ENCODE data around the gene RAB1B.

The RAB1B gene

DNA sequence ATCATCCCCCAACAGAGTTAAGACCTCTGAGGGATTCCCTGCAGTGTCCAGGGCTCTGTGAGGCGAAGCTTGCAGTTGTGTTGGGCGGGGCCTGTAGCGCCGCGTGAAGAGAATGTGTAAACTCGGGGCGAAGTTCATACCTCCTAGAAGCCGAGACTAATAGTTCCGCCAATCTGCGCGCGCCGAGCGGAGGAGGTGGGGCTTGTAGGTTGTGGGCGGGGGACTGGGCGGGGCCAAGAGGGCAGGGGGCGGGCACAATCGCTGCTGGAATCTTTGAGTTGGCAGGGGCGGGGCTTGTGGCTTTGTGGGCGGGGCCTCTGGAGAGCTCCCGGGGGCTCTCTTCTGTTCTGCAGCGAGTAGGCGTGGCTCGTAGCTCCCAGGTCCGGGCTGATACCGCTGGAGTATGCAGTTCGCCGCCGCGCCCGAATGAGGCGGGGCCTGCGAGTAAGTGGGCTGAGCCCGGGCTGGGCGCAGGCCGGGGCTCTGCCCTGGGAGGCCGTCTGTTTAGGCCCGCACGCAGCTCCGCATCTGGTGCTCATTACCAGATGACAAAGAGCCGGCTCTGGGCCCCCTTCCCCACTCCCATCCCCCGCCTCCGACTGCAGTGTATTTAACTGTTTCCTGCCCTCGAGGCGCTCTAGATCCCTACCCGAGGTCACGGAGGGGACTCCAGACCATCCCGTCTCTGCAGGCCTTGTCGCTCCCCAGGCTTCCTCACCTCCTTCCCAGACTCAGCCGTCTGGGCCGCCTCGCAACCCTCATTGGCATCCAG is 44.3 kb downstream of the RAB1B start:
- Histone ChIP-seq H3K36me3 (ENCODE audit: insufficient read depth, low read length) (no peaks in the 10 kb centered on the region), H3K27ac (ENCODE audit: low read depth, low read length) (peak overlapping the region; percentile 94), H3K27me3 (ENCODE audit: insufficient read depth, low read length) (no peaks in the 10 kb centered on the region), H3K4me1 (ENCODE audit: insufficient read depth, low read length) (peaks cover 18% of the 10 kb centered on the region), H3K9me3 (ENCODE audit: insufficient read depth, low read depth, low read length) (no peaks in the 10 kb centered on the region), H3K4me3 (ENCODE audit: low read length) (peak overlapping the region; percentile 65), H3K9ac (ENCODE audit: low read depth, low read length) (peak overlapping the region; percentile 43)
- WGBS = 1% methylated on average over 52 of the region's 52 CpGs

DNA sequence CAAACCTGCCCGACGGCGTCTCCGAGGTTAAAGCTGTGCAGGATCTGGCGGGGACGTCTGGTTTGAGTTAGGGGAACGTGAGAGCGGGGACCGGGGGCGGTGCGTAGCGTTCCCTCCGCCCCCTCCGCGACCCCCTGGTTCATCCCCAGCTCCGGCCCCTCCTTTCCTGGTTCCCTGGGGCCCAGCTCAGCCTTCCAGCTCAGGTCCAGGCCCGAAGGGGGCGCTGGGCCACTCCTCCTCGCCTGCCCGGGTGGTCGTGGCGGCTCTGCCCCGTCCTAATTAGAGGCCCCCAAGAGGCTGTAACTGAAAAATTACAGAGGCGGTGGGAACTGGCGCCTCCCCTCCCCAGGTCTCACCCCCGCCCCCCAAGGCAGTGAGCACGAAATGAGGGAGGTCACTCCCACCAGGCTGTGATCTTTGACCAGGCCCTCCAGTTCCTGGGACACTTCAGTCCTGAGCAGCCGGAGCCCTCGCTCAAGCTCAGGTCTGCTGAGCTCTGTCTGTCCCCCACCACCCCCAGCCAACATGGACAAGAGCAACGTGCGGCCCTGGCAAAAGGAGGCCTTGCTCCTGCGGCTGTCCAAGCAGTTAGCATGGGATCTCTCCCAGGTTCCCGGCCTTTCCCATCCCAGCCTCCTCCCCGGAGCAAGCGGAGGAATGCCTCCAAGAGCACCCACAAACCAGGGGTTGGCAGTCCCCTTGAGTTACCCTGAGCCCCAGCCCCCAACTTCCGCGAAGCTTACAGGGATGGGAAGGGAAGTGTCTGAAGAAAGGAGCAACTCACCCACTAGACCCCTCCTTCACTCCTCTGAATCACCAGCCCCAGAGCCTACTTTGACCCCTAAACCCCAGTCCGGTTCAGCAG is 45.1 kb downstream of the RAB1B start:
- 23% methylated on average over 38 of the region's 38 CpGs for WGBS

DNA sequence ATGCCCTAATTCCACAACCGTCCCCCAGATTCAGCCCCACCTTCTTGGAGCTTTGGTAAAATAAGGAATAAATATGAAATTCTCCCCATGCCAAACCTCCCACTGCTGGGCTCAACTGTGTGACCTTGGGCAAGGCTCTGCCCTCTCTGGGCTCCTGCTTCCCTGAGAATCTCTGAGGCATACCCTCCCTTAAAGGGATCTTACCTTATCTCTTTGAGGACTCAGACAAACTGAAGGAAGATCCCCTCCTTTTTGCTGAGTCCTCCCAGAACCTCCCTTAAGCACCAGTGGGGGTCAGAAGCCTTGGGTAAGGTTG is 45.7 kb downstream of the RAB1B start:
- no peak overlapping the region; the same call in 1 of the 2 replicates for H3K27ac ChIP-seq (ENCODE audit: low read depth, low read length)
- H3K27me3 ChIP-seq (ENCODE audit: insufficient read depth, low read length) = no peaks in the 10 kb centered on the region
- no peaks in the 10 kb centered on the region for H3K36me3 ChIP-seq (ENCODE audit: insufficient read depth, low read length)
- H3K9ac ChIP-seq (ENCODE audit: low read depth, low read length) = peak overlapping the region; percentile 43; the same call in 1 of the 2 replicates
- H3K9me3 ChIP-seq (ENCODE audit: insufficient read depth, low read depth, low read length) = no peaks in the 10 kb centered on the region
- H3K4me3 ChIP-seq (ENCODE audit: low read length) = peak overlapping the region; percentile 61; the same call in 1 of the 2 replicates
- H3K4me1 ChIP-seq (ENCODE audit: insufficient read depth, low read length) = peaks cover 27% of the 10 kb centered on the region
- 60% methylated on average over 1 of the region's 1 CpG for WGBS

More for the DNA sequence above, 45.1 kb downstream of the RAB1B start:
- Histone ChIP-seq H3K9me3 (ENCODE audit: insufficient read depth, low read depth, low read length) (no peaks in the 10 kb centered on the region), H3K36me3 (ENCODE audit: insufficient read depth, low read length) (no peaks in the 10 kb centered on the region), H3K27ac (ENCODE audit: low read depth, low read length) (peak overlapping the region; percentile 94), H3K9ac (ENCODE audit: low read depth, low read length) (peak overlapping the region; percentile 43), H3K4me1 (ENCODE audit: insufficient read depth, low read length) (peaks cover 26% of the 10 kb centered on the region), H3K27me3 (ENCODE audit: insufficient read depth, low read length) (no peaks in the 10 kb centered on the region), H3K4me3 (ENCODE audit: low read length) (peak overlapping the region; percentile 61)

DNA sequence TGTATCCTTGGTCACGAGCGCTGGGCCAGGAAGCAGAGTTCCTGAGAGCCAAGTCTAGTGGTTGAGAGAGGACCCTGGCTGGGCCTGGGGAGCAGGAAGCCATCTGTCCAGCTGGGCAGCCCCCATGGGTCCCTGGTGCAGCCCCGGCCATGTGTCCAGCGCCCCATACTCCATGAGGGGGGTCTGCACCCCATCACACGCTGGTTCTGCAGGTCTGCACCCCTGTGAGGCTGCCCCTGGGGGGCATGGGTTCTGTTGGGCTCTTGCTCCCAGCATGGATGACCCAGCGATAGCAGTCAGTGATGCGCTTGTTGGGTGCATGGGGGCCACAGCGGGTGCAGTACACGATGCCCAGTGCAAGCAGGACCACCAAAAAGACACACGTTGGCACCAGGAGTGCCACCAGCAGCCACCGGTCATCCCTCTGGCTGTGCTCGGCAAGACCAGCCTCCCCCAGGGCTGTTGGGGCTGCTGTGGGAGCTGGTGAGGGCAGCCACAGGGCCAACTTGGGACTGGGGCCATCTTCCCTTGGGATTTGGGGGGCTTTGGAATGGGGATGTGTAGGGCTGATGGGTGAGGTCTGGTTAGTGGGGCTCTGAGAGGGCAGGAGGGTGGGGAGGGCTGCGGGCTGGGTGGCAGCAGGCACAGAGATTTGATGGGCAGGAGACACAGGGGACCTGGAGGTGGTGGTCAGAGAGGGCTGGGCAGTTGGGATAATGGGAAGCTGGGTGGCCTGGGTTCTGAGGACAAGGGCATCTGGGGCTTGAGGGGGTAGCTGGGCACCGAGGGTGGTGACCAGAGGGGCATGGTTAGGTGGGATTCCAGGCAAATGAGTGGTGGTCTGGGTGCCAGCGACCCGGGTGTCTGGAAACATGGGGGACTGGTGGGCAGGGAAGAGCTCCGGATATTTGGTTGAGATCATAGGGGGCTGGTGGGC is 46.4 kb downstream of the RAB1B start:
- WGBS = 92% methylated on average over 17 of the region's 17 CpGs
- Histone ChIP-seq H3K4me3 (ENCODE audit: low read length) (no peak overlapping the region), H3K27me3 (ENCODE audit: insufficient read depth, low read length) (no peaks in the 10 kb centered on the region), H3K9ac (ENCODE audit: low read depth, low read length) (no peak overlapping the region), H3K9me3 (ENCODE audit: insufficient read depth, low read depth, low read length) (no peaks in the 10 kb centered on the region), H3K27ac (ENCODE audit: low read depth, low read length) (no peak overlapping the region), H3K4me1 (ENCODE audit: insufficient read depth, low read length) (peaks cover 27% of the 10 kb centered on the region), H3K36me3 (ENCODE audit: insufficient read depth, low read length) (no peaks in the 10 kb centered on the region)

DNA sequence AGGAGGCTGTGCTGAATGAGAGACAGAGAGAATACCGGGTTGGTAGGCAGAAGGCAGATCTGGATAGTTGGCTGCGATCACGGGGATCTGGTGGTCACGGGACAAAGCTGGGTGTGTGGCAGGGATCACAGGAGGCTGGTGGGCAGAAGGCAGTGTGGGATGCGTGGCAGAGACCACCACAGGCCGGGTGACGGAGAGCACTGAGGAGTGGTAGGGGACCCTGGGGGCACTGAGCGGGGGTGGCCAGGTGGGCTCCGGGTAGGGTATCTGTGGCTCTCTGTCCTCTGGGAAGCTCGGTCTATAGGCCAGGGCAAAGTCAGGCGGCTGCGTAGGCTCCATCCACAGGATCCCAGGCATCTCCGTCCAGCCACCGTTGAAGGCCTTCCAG is 47.1 kb downstream of the RAB1B start:
- Histone ChIP-seq H3K9ac (ENCODE audit: low read depth, low read length) (no peak overlapping the region), H3K9me3 (ENCODE audit: insufficient read depth, low read depth, low read length) (no peaks in the 10 kb centered on the region), H3K4me1 (ENCODE audit: insufficient read depth, low read length) (peaks cover 27% of the 10 kb centered on the region), H3K4me3 (ENCODE audit: low read length) (no peak overlapping the region), H3K27ac (ENCODE audit: low read depth, low read length) (no peak overlapping the region), H3K27me3 (ENCODE audit: insufficient read depth, low read length) (no peaks in the 10 kb centered on the region), H3K36me3 (ENCODE audit: insufficient read depth, low read length) (no peaks in the 10 kb centered on the region)
- WGBS = 95% methylated on average over 14 of the region's 14 CpGs

DNA sequence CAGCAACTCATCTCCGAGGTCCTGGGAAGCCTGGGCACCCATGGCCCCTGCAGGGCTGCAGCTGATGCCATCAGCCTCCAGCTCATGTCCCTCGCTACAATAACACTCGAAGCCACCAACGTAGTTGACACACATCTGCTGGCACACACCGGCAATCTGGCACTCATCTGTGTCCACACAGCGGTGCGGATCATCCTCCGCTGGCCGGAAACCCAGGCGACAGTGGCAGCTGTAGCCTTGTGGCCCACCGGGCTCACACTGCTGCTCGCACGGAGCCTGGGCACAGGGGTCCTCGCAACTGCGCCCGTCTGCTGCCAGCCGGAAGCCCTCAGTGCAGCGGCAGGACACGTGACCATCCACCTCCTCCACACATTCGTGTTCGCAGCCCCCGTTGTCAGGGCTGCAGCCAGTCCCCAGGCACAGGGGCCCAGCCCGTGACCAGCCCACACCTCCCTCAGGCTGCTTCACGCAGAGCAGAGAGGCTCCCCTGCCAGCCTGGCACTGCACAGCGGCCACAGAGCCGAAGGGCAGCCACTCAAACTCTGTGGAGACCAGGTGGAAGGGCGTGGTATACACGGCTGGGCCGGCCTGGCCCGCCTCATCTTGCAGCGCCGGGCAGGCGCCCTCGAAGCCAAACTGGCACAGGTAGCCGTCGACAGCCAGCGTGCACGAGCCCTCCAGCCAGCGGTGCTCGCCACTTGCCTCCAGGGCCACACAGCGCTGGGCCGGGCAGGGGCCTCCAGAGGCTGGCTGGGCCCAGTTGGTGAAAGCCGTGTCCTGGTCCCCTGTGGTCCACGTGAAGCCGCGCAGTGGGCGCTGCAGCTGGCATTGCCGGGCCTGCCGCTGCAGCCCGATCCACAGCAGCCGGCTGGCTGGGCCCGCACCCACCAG is 47.7 kb downstream of the RAB1B start:
- Histone ChIP-seq H3K4me1 (ENCODE audit: insufficient read depth, low read length) (peaks cover 25% of the 10 kb centered on the region), H3K36me3 (ENCODE audit: insufficient read depth, low read length) (no peaks in the 10 kb centered on the region), H3K27ac (ENCODE audit: low read depth, low read length) (no peak overlapping the region), H3K9ac (ENCODE audit: low read depth, low read length) (no peak overlapping the region), H3K9me3 (ENCODE audit: insufficient read depth, low read depth, low read length) (no peaks in the 10 kb centered on the region), H3K27me3 (ENCODE audit: insufficient read depth, low read length) (no peaks in the 10 kb centered on the region), H3K4me3 (ENCODE audit: low read length) (no peak overlapping the region)
- WGBS = 89% methylated on average over 52 of the region's 52 CpGs

DNA sequence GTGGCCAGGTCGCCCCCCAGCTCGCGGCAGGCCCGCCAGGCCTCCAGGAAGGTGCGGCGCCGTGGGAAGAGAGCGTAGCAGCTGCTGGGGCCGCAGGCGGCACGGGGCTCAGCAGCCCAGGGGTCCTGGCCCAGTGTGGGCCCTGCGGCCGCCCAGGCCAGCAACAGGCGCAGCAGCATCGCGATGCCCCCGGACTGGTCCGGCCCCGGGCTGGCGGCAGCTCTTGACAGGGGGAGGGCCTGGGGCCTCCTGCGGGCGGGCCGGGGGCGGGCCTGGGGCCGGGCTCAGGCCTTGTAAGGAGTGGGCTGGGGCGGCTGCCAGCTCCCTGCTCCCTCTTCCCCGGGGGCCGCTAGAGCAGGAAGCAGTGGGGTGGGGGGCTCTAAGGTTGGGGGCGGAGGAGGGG is 48.4 kb downstream of the RAB1B start, which contains the start of gene CD248:
Gene CD248 (minus strand): TSS at position 196 of the 403 bp plus-strand sequence. CDS start 17 bp downstream, at position 179.
- WGBS = 18% methylated on average over 28 of the region's 29 CpGs
- Histone ChIP-seq H3K4me3 (ENCODE audit: low read length) (0 out of 2 replicates have a peak within 1 kb of the TSS, but pooled peaks have one; percentile 14), H3K9me3 (ENCODE audit: insufficient read depth, low read depth, low read length) (no peaks in the 10 kb centered on the region), H3K27me3 (ENCODE audit: insufficient read depth, low read length) (no peaks in the 10 kb centered on the region), H3K36me3 (ENCODE audit: insufficient read depth, low read length) (no peaks in the 10 kb centered on the region), H3K4me1 (ENCODE audit: insufficient read depth, low read length) (peaks cover 21% of the 10 kb centered on the region), H3K9ac (ENCODE audit: low read depth, low read length) (peak within 1 kb of the TSS; percentile 54; the same call in 1 of the 2 replicates), H3K27ac (ENCODE audit: low read depth, low read length) (peak within 1 kb of the TSS; percentile 73; the same call in 1 of the 2 replicates)

DNA sequence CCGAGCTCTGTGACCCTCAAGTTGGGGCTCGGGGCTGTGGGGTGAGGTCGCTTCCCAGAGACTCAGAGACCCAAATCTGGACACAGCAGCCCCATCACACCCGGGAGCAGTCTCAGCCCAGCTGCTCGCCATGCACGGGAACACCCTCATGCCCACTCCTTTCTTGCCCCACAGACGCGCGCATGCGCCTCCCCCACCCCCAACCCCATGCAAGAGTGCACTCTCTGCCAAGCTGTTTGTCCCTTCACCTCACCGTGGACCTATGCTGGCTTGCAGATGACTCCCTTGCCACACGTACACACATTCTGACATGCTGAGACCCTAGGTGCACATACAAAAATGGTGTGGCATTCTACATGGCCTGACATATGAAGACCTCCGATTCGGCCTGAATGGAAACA is 48.9 kb downstream of the RAB1B start:
- no peaks in the 10 kb centered on the region for H3K9me3 ChIP-seq (ENCODE audit: insufficient read depth, low read depth, low read length)
- no peaks in the 10 kb centered on the region for H3K27me3 ChIP-seq (ENCODE audit: insufficient read depth, low read length)
- peaks cover 21% of the 10 kb centered on the region for H3K4me1 ChIP-seq (ENCODE audit: insufficient read depth, low read length)
- 0 out of 2 replicates have a peak overlapping the region, but pooled peaks have one; percentile 14 for H3K4me3 ChIP-seq (ENCODE audit: low read length)
- peak overlapping the region; percentile 54; the same call in 1 of the 2 replicates for H3K9ac ChIP-seq (ENCODE audit: low read depth, low read length)
- 29% methylated on average over 14 of the region's 14 CpGs for WGBS
- no peaks in the 10 kb centered on the region for H3K36me3 ChIP-seq (ENCODE audit: insufficient read depth, low read length)
- H3K27ac ChIP-seq (ENCODE audit: low read depth, low read length) = peak overlapping the region; percentile 73; the same call in 1 of the 2 replicates

DNA sequence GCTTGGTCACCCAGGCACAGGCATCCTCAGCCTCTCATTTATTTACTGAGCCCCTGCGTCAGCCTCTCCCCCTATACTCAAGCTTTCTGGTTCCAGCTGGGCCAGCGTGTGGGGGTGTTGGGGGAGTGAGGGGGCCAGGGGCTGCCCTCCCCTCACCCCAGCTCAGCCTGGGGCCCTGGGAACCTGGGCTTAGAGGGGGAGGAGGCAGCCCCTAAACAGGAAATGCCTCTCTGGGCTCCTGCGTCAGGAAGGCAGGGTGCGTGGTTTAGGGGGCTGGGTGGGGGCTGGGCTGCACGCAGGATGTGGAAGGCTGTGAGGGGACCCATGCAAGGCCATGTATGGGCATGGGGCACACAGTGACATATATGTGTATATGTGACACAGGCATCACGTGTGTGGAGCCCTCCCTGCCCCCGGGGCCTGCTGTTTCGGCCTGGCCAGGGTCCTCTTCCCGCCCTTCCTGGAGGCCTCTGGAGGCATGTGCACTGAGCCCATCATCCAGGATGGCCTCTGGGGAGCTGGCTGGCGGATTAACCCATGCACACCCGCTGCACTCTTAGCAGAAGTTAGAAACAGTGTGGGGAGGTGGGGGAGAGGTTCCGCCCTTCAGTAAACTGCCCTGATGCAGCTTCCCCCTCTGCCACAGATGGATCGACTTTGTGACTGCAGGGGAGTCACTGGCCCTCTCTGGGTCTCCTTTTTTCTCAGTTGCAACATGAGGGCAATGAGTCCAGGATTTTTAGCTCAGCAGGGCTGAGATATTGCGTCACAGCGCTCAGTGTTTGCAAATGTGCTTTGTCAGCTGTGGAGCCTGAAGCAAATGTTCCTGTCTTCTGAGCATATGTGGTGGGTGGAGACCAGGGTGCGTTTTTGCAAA is 49.5 kb downstream of the RAB1B start:
- peaks cover 21% of the 10 kb centered on the region for H3K4me1 ChIP-seq (ENCODE audit: insufficient read depth, low read length)
- WGBS = 53% methylated on average over 14 of the region's 16 CpGs
- H3K36me3 ChIP-seq (ENCODE audit: insufficient read depth, low read length) = no peaks in the 10 kb centered on the region
- 0 out of 2 replicates have a peak overlapping the region, but pooled peaks have one; percentile 14 for H3K4me3 ChIP-seq (ENCODE audit: low read length)
- peak overlapping the region; percentile 73; the same call in 1 of the 2 replicates for H3K27ac ChIP-seq (ENCODE audit: low read depth, low read length)
- no peaks in the 10 kb centered on the region for H3K27me3 ChIP-seq (ENCODE audit: insufficient read depth, low read length)
- no peaks in the 10 kb centered on the region for H3K9me3 ChIP-seq (ENCODE audit: insufficient read depth, low read depth, low read length)
- peak overlapping the region; percentile 54; the same call in 1 of the 2 replicates for H3K9ac ChIP-seq (ENCODE audit: low read depth, low read length)

All from HUES64 (cell line).